Activated CD4-positive, alpha-beta T cell treated with anti-CD3 and anti-CD28 coated beads, Interleukin-2, amount 10 ng/mL, durations not matched to agents 24 days and 14 days (primary cell): ENCODE results near the gene NDUFAF3. TPM values are rescaled to one million over a fixed set of nuclear protein-coding genes. Genes with fewer than 3 reads are reported as not detected.
"Not testable (repeated sequence)": the region's sequence is repeated elsewhere in the genome, so short reads cannot be mapped to it uniquely, and the experiment has no call there.

Source experiments
- DNase-seq: peaks from one replicate; pipeline ENCODE4 v3.0.0; 2022
- H3K27ac Mint-ChIP-seq: one replicate; pipeline ENCODE4 v1.8.0; 2022; ENCODE audit warnings: mild to moderate bottlenecking, mixed read lengths
- H3K27me3 Mint-ChIP-seq: one replicate; pipeline ENCODE4 v1.8.0; 2022; ENCODE audit warnings: mixed read lengths
- H3K36me3 Mint-ChIP-seq: one replicate; pipeline ENCODE4 v1.8.0; 2022; ENCODE audit warnings: low read depth, mild to moderate bottlenecking, mixed read lengths
- H3K4me1 Mint-ChIP-seq: one replicate; pipeline ENCODE4 v1.8.0; 2021; ENCODE audit warnings: mixed read lengths
- H3K4me3 Mint-ChIP-seq: one replicate; pipeline ENCODE4 v1.8.0; 2022; ENCODE audit warnings: mild to moderate bottlenecking, moderate library complexity, mixed read lengths
- H3K9me3 Mint-ChIP-seq: one replicate; pipeline ENCODE4 v1.8.0; 2021; ENCODE audit warnings: mixed read lengths
- intact Hi-C: fragments of 100-400 bp; cut with micrococcal nuclease; formaldehyde crosslinking; loops from one replicate; pipeline ENCODE4 v1.15.1; 2023
- total RNA-seq: library from RNA; stranded (reverse); gene quantifications from 2 replicates; pipeline ENCODE4 v1.2.3, GENCODE V29; 2022

The NDUFAF3 gene
- total RNA-seq, 1 donor from 2014 or later = 123 TPM

DNA sequence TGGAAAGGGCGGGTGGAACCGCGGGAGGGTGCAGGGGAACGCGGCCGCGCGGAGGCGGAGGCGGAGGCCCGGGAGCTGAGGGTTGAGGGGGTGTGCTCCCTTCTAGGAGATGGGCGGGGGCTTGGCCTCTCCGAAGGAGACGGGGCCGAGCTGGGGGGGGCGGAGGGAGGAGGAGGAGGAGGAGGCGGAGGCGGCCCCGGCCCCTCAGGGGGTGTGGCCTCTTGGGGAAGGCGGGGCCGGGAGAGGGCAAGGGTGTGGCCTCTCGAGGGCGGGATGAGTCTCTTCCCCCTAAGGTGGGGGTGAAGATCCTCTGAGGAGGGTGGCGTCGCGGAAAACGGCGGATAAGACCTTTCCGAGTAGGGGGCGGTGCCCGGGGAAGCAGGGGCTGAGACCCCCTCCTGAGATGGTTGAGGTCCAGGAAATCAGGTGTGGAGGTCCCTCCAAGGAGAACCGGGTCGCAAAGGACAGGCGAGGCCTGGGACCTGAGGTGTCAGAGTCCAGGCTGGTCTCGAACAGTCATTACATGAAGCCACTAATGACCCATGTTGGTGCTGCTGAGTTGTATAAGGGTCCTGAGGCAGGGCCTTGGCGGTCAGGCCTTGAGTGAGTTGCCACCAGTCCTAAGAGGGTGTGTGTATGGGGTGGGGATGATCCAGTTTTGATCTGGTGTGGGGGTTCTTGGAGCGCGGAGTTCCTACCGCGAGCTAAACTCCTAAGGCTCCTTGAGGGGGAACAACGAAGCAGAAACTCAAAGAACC, 14.0 kb upstream of the NDUFAF3 start:
- H3K27me3 Mint-ChIP-seq = no peaks in the 10 kb centered on the region
- H3K4me3 Mint-ChIP-seq = peak overlapping the region; percentile 94
- H3K9me3 Mint-ChIP-seq = no peaks in the 10 kb centered on the region
- peak; percentile 97 for DNase-seq
- intact Hi-C loops = loop anchor here (1.0 kb wide), 3 partner anchors 10 to 86 kb away; partner anchors contain the start of genes DALRD3 and QRICH1
- H3K27ac Mint-ChIP-seq = peak overlapping the region; percentile 99
- peaks cover 23% of the 10 kb centered on the region for H3K4me1 Mint-ChIP-seq
- H3K36me3 Mint-ChIP-seq = peaks cover 12% of the 10 kb centered on the region

DNA sequence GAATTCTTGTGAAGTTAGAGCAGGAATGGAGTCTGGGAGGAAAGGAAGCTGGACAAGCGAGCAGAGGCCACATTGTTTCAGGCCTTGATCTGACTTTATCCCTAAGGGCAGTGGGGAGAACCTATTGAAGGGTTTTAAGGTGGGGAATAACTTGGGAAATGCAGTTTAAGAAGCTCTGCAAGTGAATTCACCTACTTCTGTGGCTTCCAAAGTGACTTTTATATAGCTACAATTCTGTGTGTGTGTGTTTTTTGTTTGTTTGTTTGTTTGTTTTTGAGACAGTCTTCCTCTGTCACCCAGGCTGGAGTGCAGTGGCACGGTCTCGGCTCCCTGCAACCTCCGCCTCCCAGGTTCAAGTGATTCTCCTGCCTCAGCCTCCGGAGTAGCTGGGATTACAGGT, 13.3 kb upstream of the NDUFAF3 start:
- Mint-ChIP-seq H3K27ac (peak overlapping the region; percentile 99), H3K4me1 (peaks cover 23% of the 10 kb centered on the region), H3K4me3 (peak overlapping the region; percentile 94), H3K36me3 (peaks cover 12% of the 10 kb centered on the region)
- H3K9me3 Mint-ChIP-seq, DNase-seq, H3K27me3 Mint-ChIP-seq, intact Hi-C loops: not testable (repeated sequence)

DNA sequence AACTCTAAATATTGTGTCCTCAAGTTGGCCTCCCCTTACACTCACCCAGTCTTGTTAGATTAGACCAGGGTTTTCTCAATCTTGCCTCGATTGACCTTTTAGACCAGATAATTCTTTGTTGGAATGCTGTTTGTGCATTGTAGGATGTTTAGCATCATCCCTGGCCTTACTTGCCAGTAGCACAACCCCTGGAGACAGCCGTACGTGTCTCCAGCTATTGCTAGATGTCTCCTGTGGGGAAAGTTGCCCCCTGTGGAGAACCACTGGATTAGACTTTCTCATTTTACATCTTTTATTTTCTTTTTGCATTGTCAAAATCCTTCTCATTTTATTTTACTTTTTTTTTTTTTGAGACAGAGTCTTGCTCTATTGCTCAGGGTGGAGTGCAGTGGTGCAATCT, 12.5 kb upstream of the NDUFAF3 start:
- H3K9me3 Mint-ChIP-seq = no peaks in the 10 kb centered on the region
- peaks cover 23% of the 10 kb centered on the region for H3K4me1 Mint-ChIP-seq
- intact Hi-C loops = no loop called here
- no peaks in the 10 kb centered on the region for H3K27me3 Mint-ChIP-seq
- H3K27ac Mint-ChIP-seq = no peak overlapping the region
- peak overlapping the region; percentile 15 for H3K4me3 Mint-ChIP-seq
- DNase-seq = no peak
- peaks cover 16% of the 10 kb centered on the region for H3K36me3 Mint-ChIP-seq

DNA sequence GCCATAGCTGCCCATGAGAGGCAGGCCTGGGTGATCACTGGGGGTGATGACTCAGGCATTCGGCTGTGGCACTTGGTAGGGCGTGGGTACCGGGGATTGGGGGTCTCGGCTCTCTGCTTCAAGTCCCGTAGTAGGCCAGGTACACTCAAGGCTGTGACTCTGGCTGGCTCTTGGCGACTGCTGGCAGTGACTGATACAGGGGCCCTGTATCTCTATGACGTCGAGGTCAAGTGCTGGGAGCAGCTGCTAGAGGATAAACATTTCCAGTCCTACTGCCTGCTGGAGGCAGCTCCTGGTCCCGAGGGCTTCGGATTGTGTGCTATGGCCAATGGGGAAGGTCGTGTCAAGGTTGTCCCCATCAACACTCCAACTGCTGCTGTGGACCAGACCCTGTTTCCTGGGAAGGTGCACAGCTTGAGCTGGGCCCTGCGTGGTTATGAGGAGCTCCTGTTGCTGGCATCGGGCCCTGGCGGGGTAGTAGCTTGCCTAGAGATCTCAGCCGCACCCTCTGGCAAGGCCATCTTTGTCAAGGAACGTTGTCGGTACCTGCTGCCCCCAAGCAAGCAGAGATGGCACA, 9.4 kb upstream of the NDUFAF3 start:
- H3K9me3 Mint-ChIP-seq = no peaks in the 10 kb centered on the region
- no peak for DNase-seq
- H3K27me3 Mint-ChIP-seq = no peaks in the 10 kb centered on the region
- H3K27ac Mint-ChIP-seq = no peak overlapping the region
- intact Hi-C loops = no loop called here
- H3K36me3 Mint-ChIP-seq = peaks cover 38% of the 10 kb centered on the region
- peaks cover 19% of the 10 kb centered on the region for H3K4me1 Mint-ChIP-seq
- H3K4me3 Mint-ChIP-seq = no peak overlapping the region

DNA sequence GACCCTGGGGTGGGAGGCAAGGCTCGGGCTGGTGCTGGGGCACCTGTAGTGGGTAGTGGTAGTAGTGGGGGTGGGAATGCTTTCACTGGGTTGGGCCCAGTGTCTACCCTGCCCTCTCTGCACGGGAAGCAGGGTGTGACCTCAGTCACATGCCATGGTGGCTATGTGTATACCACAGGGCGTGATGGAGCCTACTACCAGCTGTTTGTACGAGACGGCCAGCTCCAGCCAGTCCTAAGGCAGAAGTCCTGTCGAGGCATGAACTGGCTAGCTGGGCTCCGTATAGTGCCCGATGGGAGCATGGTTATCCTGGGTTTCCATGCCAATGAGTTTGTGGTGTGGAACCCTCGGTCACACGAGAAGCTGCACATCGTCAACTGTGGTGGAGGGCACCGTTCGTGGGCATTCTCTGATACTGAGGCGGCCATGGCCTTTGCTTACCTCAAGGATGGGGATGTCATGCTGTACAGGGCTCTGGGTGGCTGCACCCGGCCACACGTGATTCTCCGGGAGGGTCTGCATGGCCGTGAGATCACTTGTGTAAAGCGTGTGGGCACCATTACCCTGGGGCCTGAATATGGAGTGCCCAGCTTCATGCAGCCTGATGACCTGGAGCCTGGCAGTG, 8.7 kb upstream of the NDUFAF3 start:
- Mint-ChIP-seq H3K27ac (no peak overlapping the region), H3K4me1 (peaks cover 16% of the 10 kb centered on the region), H3K27me3 (no peaks in the 10 kb centered on the region), H3K4me3 (no peak overlapping the region), H3K9me3 (no peaks in the 10 kb centered on the region), H3K36me3 (peaks cover 38% of the 10 kb centered on the region)
- intact Hi-C loops = no loop called here
- DNase-seq = no peak

DNA sequence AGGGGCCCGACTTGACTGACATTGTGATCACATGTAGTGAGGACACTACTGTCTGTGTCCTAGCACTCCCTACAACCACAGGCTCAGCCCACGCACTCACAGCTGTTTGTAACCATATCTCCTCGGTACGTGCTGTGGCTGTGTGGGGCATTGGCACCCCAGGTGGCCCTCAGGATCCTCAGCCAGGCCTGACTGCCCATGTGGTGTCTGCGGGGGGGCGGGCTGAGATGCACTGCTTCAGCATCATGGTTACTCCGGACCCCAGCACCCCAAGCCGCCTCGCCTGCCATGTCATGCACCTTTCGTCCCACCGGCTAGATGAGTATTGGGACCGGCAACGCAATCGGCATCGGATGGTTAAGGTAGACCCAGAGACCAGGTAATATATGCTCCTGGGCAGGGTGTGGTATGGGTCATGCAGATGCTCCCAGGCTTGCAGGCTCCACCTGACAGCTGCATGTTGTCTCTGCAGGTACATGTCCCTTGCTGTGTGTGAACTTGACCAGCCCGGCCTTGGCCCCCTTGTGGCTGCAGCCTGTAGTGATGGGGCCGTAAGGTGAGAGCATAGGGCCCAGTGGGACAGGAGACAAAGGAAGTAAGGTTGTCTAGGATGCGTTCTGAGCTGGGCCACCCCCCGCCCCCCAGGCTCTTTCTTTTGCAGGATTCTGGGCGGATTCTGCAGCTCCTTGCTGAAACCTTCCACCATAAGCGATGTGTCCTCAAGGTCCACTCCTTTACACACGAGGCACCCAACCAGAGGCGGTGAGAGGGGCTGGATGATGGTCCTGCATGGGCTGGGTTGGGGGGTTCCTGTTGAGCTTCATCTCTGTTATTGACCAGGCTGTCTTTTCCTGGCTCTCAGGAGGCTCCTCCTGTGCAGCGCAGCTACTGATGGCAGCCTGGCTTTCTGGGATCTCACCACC, 7.9 kb upstream of the NDUFAF3 start:
- peaks cover 38% of the 10 kb centered on the region for H3K36me3 Mint-ChIP-seq
- peaks cover 16% of the 10 kb centered on the region for H3K4me1 Mint-ChIP-seq
- H3K9me3 Mint-ChIP-seq = no peaks in the 10 kb centered on the region
- no peaks in the 10 kb centered on the region for H3K27me3 Mint-ChIP-seq
- no peak overlapping the region for H3K27ac Mint-ChIP-seq
- no peak overlapping the region for H3K4me3 Mint-ChIP-seq
- intact Hi-C loops = no loop called here
- peak; percentile 86 for DNase-seq

DNA sequence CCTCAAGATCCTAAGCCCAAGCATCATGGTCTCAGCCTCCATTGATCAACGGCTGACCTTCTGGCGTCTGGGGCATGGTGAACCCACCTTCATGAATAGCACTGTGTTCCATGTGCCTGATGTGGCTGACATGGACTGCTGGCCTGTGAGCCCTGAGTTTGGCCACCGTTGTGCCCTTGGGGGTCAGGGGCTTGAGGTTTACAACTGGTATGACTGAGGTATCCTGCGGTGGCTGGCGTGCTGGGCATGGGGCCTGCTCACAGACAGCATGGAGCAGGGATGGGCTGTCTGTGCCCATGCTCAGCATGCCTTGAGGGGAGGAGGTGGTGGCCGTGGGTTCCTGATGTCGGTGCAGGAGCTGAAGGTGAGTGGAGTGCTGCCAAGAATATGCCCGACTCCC, 6.8 kb upstream of the NDUFAF3 start:
- Mint-ChIP-seq H3K9me3 (no peaks in the 10 kb centered on the region), H3K4me1 (peaks cover 15% of the 10 kb centered on the region), H3K4me3 (no peak overlapping the region), H3K27me3 (no peaks in the 10 kb centered on the region), H3K27ac (no peak overlapping the region), H3K36me3 (peaks cover 34% of the 10 kb centered on the region)
- intact Hi-C loops = no loop called here
- DNase-seq = no peak

DNA sequence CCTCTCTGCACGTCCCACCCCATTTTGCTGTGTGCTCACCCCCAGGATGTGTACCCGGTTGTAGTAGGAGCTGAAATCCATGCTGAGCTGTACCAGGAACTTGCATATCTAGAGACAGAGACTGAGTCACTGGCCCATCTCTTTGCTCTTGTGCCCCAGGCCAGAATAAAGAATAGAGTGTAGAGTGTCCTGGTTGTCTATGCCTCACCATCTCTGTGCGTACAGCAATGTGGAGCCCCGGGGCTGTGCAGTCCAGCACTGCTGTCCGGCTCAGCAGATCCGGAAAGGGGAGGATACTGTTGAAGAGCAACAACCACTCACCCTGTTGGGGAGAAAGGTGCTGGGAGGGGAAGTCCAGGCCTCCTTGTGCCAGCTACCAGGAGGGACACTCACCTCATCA, 6.2 kb upstream of the NDUFAF3 start:
- H3K36me3 Mint-ChIP-seq = peaks cover 34% of the 10 kb centered on the region
- H3K27me3 Mint-ChIP-seq = no peaks in the 10 kb centered on the region
- H3K4me3 Mint-ChIP-seq = no peak overlapping the region
- H3K27ac Mint-ChIP-seq = no peak overlapping the region
- peaks cover 15% of the 10 kb centered on the region for H3K4me1 Mint-ChIP-seq
- intact Hi-C loops = no loop called here
- DNase-seq = no peak
- no peaks in the 10 kb centered on the region for H3K9me3 Mint-ChIP-seq

DNA sequence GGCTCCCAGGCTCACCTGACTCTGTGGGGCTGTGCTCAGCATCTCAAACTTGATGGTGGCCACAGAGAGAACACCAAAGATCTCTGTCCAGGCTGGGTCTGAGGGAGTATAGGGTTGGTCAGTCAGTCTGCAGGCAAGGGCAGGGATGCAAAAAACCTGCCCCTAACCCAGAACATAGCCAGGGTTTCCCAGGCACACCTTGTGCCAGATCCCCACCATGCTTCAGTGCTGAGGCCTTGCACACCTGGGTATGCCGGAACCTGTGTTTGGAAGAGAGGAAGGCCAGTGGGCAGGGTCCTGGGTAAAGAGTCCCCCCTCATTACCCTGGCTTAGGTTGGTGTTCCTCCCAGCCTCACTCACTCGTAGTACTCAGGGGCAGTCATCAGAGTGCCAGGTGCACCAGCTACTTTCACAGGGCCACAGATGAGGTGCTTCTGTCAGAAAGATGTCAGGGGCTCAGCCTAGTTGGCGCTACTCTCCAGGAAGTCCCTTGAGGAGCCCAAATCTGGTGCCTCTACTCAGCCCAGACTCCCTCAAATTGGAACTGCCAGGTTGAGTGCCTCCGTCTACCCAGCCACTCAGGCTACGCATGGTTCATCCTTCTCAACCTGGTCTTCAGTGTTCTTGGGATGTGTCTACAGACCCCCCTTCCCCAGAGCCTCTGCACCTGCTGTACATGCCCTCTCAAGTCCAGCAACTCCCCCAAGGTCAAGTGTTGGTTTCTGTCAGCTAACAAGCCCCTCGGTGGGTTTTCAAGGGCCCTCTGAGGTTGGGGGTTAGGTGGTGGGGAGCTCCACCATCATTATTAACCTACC, 5.3 kb upstream of the NDUFAF3 start:
- Mint-ChIP-seq H3K36me3 (peaks cover 33% of the 10 kb centered on the region), H3K4me3 (peak overlapping the region; percentile 96), H3K27me3 (no peaks in the 10 kb centered on the region), H3K4me1 (peaks cover 17% of the 10 kb centered on the region), H3K9me3 (no peaks in the 10 kb centered on the region), H3K27ac (no peak overlapping the region)
- intact Hi-C loops = no loop called here
- no peak for DNase-seq

DNA sequence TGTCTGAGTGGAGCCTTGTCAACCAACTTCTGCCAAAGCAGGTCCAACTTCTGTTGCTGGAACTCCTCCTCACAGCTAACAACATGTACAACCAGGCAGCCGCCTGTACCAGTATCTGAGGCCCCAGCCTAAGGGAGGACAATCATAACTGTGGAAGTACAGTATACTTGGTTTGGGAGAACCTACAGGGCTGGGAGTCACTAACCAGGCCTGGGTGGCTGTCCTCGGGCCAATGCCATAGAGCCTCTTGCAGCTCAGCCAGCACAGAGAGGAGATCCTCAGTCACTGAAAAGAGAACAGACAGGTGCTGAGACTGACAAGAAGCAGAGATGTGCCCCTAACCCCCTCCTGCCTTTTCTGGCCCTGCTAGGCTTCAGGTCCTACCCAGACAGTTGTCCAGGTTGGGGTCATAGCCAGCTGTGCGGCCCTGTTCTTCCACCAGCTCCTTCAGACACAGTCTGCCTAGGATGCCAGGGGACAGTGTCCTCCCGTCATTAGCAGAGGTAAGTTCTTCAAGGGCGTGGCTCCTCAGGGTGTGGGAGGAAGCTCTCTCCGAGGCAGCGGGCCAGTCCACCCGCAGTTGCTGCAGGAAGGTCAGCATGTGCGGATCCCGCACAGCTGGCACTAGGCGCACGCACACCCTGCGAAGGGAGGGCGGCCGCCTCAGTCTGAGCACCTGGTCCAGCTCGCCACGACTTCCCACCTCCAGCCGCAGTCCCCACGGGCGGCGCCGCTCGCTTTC, 4.5 kb upstream of the NDUFAF3 start:
- DNase-seq = no peak
- H3K4me3 Mint-ChIP-seq = peak overlapping the region; percentile 96
- H3K36me3 Mint-ChIP-seq = peaks cover 27% of the 10 kb centered on the region
- peak overlapping the region; percentile 69 for H3K27ac Mint-ChIP-seq
- H3K27me3 Mint-ChIP-seq = no peaks in the 10 kb centered on the region
- no peaks in the 10 kb centered on the region for H3K9me3 Mint-ChIP-seq
- H3K4me1 Mint-ChIP-seq = peaks cover 17% of the 10 kb centered on the region
- intact Hi-C loops = no loop called here

DNA sequence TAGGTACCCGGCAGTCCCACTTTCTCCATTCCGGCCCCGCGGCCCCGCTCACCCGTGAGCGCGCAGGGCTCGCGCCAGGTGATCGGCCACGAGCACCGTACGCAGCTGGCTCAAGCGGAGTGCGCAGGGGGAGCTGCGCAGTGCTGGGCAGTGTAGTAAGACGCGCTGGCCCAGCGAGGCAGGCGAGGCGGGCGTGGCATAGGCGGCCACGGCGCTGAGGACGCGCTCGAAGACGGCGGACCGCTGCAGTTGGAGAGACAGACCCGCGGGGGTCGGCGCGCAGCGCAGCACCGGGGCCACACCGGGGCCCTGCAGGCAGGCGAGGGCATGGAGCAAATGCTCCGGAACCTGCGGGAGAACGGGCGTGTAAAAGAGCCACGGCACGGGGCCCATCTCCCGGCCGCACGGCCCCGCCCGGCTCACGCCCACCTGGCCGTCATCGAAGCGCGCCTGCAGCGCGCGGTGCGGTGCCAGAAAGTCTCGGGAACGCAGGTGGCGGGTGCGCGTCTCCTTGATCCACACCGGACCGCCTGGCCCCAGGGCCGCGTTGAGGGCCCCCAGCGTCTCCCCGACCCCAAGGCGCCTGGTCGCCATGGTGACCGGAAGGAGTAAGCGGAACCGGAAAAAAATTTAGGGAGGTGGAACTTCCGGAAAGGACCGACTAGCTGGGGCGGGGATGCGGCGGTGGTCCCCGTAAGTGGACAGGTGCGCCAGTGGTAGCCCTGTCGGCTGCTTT, 3.8 kb upstream of the NDUFAF3 start, which contains the start of gene DALRD3:
Gene DALRD3 (minus strand): TSS at position 610 of the 736 bp plus-strand sequence. CDS start 16 bp downstream, at position 594.
- intact Hi-C loops = loop anchor here (1.0 kb wide), 1 partner anchor 11 kb away; the partner anchor contains the start of gene WDR6
- peaks cover 20% of the 10 kb centered on the region for H3K4me1 Mint-ChIP-seq
- H3K4me3 Mint-ChIP-seq = peak within 1 kb of the TSS; percentile 96

DNA sequence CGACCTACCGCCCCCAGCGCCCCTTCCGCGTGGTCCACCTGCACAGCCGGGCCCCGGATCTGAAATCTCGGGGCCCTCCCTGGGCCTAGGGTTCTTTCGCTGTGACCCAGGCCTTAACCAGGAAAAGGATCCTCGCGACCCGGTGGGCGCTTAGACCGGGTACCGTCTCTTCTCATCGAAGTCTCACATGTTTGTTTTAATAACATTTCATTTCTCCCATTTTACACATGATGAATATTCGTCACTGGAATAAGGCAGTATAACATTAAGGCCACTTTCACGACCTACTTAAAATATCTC, 3.3 kb upstream of the NDUFAF3 start:
- peak overlapping the region; percentile 89 for H3K27ac Mint-ChIP-seq
- H3K9me3 Mint-ChIP-seq = no peaks in the 10 kb centered on the region
- no peaks in the 10 kb centered on the region for H3K27me3 Mint-ChIP-seq
- H3K36me3 Mint-ChIP-seq = peaks cover 39% of the 10 kb centered on the region
- no peak for DNase-seq
- H3K4me3 Mint-ChIP-seq = peak overlapping the region; percentile 96
- peaks cover 23% of the 10 kb centered on the region for H3K4me1 Mint-ChIP-seq
- intact Hi-C loops = loop anchor here (1.0 kb wide), 1 partner anchor 11 kb away; the partner anchor contains the start of gene WDR6

More for the DNA sequence above, 3.8 kb upstream of the NDUFAF3 start, which contains the start of gene DALRD3:
- peaks cover 34% of the 10 kb centered on the region for H3K36me3 Mint-ChIP-seq
- H3K27ac Mint-ChIP-seq = peak within 1 kb of the TSS; percentile 89
- DNase-seq = peak; percentile 92
- no peaks in the 10 kb centered on the region for H3K9me3 Mint-ChIP-seq
- H3K27me3 Mint-ChIP-seq = no peaks in the 10 kb centered on the region
